ENCODE results near the gene OR9Q2.

OR9Q2 gene

DNA sequence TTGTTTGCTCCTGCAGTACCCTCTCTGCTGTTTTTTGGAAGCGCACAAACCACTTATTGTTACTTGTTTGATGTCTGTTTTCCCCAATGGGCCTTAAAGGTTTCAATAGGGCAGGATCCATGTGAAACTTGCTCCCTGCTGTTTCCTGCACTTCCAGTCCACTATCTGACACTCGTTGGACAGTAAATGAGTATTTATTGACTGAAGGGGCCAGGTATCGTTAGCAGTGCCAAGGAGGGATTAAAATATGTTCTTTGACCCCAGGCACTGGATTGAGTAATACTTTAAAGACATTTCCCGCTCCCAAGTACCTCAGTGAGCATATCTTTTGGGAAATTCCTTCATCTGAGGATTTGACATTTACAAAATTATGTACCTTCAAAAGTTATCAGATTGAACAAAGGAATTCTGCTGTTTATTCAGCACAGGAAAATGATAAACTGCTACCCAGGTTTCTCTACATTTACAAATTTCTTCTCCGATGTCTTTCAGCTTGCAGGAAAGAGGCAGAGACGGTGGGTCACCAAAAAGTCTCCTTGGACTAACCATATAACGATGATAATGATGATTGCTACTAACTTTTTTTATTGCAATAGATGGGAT, 23.3 kb upstream of the OR9Q2 start:
- Histone ChIP-seq H4K5ac (ENCODE audit: low read length) (no peak overlapping the region), H2AK5ac (ENCODE audit: low read length) (no peak overlapping the region), H2BK5ac (ENCODE audit: low read length) (no peak overlapping the region), H3K9ac (ENCODE audit: low read length) (no peak overlapping the region), H3K56ac (ENCODE audit: low read length) (no peak overlapping the region), H3K27me3 (ENCODE audit: insufficient read depth, low read length, poor library complexity) (no peaks in the 10 kb centered on the region), H2BK120ac (ENCODE audit: low read depth, low read length) (no peak overlapping the region), H3K18ac (ENCODE audit: low read length) (no peak overlapping the region), H3K4me1 (ENCODE audit: control insufficient read depth, low read depth, low read length) (no peaks in the 10 kb centered on the region), H3K79me1 (ENCODE audit: low read length) (no peaks in the 10 kb centered on the region), H3K79me2 (ENCODE audit: control insufficient read depth, insufficient read depth, low read length) (no peaks in the 10 kb centered on the region), H3K4me2 (ENCODE audit: low read length) (no peak overlapping the region), H3K36me3 (ENCODE audit: control insufficient read depth, insufficient read depth, low read length) (no peaks in the 10 kb centered on the region), H3K4ac (ENCODE audit: low read depth, low read length) (no peak overlapping the region), H4K8ac (ENCODE audit: low read depth, low read length) (no peak overlapping the region), H2BK15ac (replicated peaks; ENCODE audit: low read depth) (no peak overlapping the region), H3K23ac (ENCODE audit: low read length) (no peak overlapping the region), H3K4me3 (ENCODE audit: low read length) (no peak overlapping the region), H3K27ac (ENCODE audit: low read depth, low read length) (no peak overlapping the region)
- no CpG with 5 or more reads among the region's 7 CpGs for WGBS (ENCODE audit: extremely low coverage, insufficient coverage, low lambda C conversion rate)
- DNase-seq, result no peak

- Histone ChIP-seq H3K36me3 (ENCODE audit: control insufficient read depth, insufficient read depth, low read length) (no peaks in the 10 kb centered on the region), H3K79me1 (ENCODE audit: low read length) (no peaks in the 10 kb centered on the region), H3K27me3 (ENCODE audit: insufficient read depth, low read length, poor library complexity) (no peaks in the 10 kb centered on the region), H3K4ac (ENCODE audit: low read depth, low read length) (no peak overlapping the region), H2BK15ac (replicated peaks; ENCODE audit: low read depth) (no peak overlapping the region), H3K23ac (ENCODE audit: low read length) (no peak overlapping the region), H3K27ac (ENCODE audit: low read depth, low read length) (no peak overlapping the region), H4K5ac (ENCODE audit: low read length) (no peak overlapping the region), H3K4me3 (ENCODE audit: low read length) (no peak overlapping the region), H3K56ac (ENCODE audit: low read length) (no peak overlapping the region), H2BK120ac (ENCODE audit: low read depth, low read length) (no peak overlapping the region), H4K8ac (ENCODE audit: low read depth, low read length) (no peak overlapping the region), H3K4me1 (ENCODE audit: control insufficient read depth, low read depth, low read length) (no peaks in the 10 kb centered on the region), H2AK5ac (ENCODE audit: low read length) (no peak overlapping the region), H3K79me2 (ENCODE audit: control insufficient read depth, insufficient read depth, low read length) (no peaks in the 10 kb centered on the region), H3K4me2 (ENCODE audit: low read length) (no peak overlapping the region), H2BK5ac (ENCODE audit: low read length) (no peak overlapping the region), H3K9ac (ENCODE audit: low read length) (no peak overlapping the region), H3K18ac (ENCODE audit: low read length) (no peak overlapping the region)
- no peak for DNase-seq
- WGBS (ENCODE audit: extremely low coverage, insufficient coverage, low lambda C conversion rate), result no CpG with 5 or more reads among the region's 5 CpGs
Observed at GRCh38 chr11:58177409-58178054, 11.3 kb upstream of the OR9Q2 start.

GRCh38 chr11:58178444-58178843, 10.4 kb upstream of the OR9Q2 start:
- Histone ChIP-seq H2BK15ac (replicated peaks; ENCODE audit: low read depth) (no peak overlapping the region), H3K18ac (ENCODE audit: low read length) (no peak overlapping the region), H3K79me1 (ENCODE audit: low read length) (no peaks in the 10 kb centered on the region), H3K27ac (ENCODE audit: low read depth, low read length) (no peak overlapping the region), H3K4me3 (ENCODE audit: low read length) (no peak overlapping the region), H3K23ac (ENCODE audit: low read length) (no peak overlapping the region), H3K4ac (ENCODE audit: low read depth, low read length) (no peak overlapping the region), H3K9ac (ENCODE audit: low read length) (no peak overlapping the region), H3K36me3 (ENCODE audit: control insufficient read depth, insufficient read depth, low read length) (no peaks in the 10 kb centered on the region), H2BK120ac (ENCODE audit: low read depth, low read length) (no peak overlapping the region), H3K4me2 (ENCODE audit: low read length) (no peak overlapping the region), H2BK5ac (ENCODE audit: low read length) (no peak overlapping the region), H3K27me3 (ENCODE audit: insufficient read depth, low read length, poor library complexity) (no peaks in the 10 kb centered on the region), H4K8ac (ENCODE audit: low read depth, low read length) (no peak overlapping the region), H3K56ac (ENCODE audit: low read length) (no peak overlapping the region), H2AK5ac (ENCODE audit: low read length) (no peak overlapping the region), H4K5ac (ENCODE audit: low read length) (no peak overlapping the region), H3K4me1 (ENCODE audit: control insufficient read depth, low read depth, low read length) (no peaks in the 10 kb centered on the region), H3K79me2 (ENCODE audit: control insufficient read depth, insufficient read depth, low read length) (no peaks in the 10 kb centered on the region)
- WGBS (ENCODE audit: extremely low coverage, insufficient coverage, low lambda C conversion rate), result no CpG with 5 or more reads among the region's 6 CpGs
- DNase-seq, result no peak

DNA sequence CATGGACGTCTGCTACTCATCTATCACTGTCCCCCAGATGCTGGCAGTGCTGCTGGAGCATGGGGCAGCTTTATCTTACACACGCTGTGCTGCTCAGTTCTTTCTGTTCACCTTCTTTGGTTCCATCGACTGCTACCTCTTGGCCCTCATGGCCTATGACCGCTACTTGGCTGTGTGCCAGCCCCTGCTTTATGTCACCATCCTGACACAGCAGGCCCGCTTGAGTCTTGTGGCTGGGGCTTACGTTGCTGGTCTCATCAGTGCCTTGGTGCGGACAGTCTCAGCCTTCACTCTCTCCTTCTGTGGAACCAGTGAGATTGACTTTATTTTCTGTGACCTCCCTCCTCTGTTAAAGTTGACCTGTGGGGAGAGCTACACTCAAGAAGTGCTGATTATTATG, 9.2 kb upstream of the OR9Q2 start:
- no peak overlapping the region for H4K8ac ChIP-seq (ENCODE audit: low read depth, low read length)
- no peak overlapping the region for H3K27ac ChIP-seq (ENCODE audit: low read depth, low read length)
- no peak overlapping the region for H3K9ac ChIP-seq (ENCODE audit: low read length)
- H2AK5ac ChIP-seq (ENCODE audit: low read length), result no peak overlapping the region
- no peaks in the 10 kb centered on the region for H3K36me3 ChIP-seq (ENCODE audit: control insufficient read depth, insufficient read depth, low read length)
- H3K79me2 ChIP-seq (ENCODE audit: control insufficient read depth, insufficient read depth, low read length), result no peaks in the 10 kb centered on the region
- no peaks in the 10 kb centered on the region for H3K4me1 ChIP-seq (ENCODE audit: control insufficient read depth, low read depth, low read length)
- H3K4me3 ChIP-seq (ENCODE audit: low read length), result no peak overlapping the region
- no peak overlapping the region for H3K23ac ChIP-seq (ENCODE audit: low read length)
- H2BK5ac ChIP-seq (ENCODE audit: low read length), result no peak overlapping the region
- no peak overlapping the region for H3K4ac ChIP-seq (ENCODE audit: low read depth, low read length)
- no peak overlapping the region for H2BK15ac ChIP-seq (replicated peaks; ENCODE audit: low read depth)
- no peak overlapping the region for H4K5ac ChIP-seq (ENCODE audit: low read length)
- WGBS (ENCODE audit: extremely low coverage, insufficient coverage, low lambda C conversion rate), result no CpG with 5 or more reads among the region's 7 CpGs
- no peak overlapping the region for H3K4me2 ChIP-seq (ENCODE audit: low read length)
- H3K27me3 ChIP-seq (ENCODE audit: insufficient read depth, low read length, poor library complexity), result no peaks in the 10 kb centered on the region
- DNase-seq, result no peak
- H3K56ac ChIP-seq (ENCODE audit: low read length), result no peak overlapping the region
- no peak overlapping the region for H2BK120ac ChIP-seq (ENCODE audit: low read depth, low read length)
- H3K79me1 ChIP-seq (ENCODE audit: low read length), result no peaks in the 10 kb centered on the region
- H3K18ac ChIP-seq (ENCODE audit: low read length), result no peak overlapping the region

DNA sequence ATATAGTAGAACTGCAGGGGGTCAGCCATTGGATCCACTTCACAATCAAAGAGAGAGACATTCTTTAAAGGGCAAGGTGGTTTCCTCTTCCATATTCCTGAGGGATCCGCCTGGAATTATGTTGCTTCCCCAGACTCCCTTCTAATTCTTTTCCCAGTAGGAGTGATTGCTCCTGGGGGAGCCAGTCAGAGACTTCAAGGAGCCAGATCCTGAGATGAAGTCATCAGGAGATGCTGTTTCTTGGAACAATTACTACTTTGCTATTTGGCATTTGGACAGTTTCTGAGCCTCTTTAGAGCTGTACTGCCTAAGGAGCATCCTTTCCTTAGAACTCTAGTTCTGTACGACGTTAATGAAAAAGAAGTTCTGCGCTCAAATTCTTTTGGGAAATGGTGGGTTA, 1.9 kb upstream of the OR9Q2 start:
- no peak overlapping the region for H4K5ac ChIP-seq (ENCODE audit: low read length)
- no peaks in the 10 kb centered on the region for H3K79me2 ChIP-seq (ENCODE audit: control insufficient read depth, insufficient read depth, low read length)
- no peak overlapping the region for H3K27ac ChIP-seq (ENCODE audit: low read depth, low read length)
- H2BK5ac ChIP-seq (ENCODE audit: low read length), result no peak overlapping the region
- no peak overlapping the region for H2AK5ac ChIP-seq (ENCODE audit: low read length)
- H4K8ac ChIP-seq (ENCODE audit: low read depth, low read length), result no peak overlapping the region
- H2BK15ac ChIP-seq (replicated peaks; ENCODE audit: low read depth), result no peak overlapping the region
- no peak overlapping the region for H3K23ac ChIP-seq (ENCODE audit: low read length)
- no peaks in the 10 kb centered on the region for H3K4me1 ChIP-seq (ENCODE audit: control insufficient read depth, low read depth, low read length)
- no peak overlapping the region for H3K9ac ChIP-seq (ENCODE audit: low read length)
- no peak overlapping the region for H3K18ac ChIP-seq (ENCODE audit: low read length)
- no peak overlapping the region for H3K4ac ChIP-seq (ENCODE audit: low read depth, low read length)
- DNase-seq, result no peak
- no CpG with 5 or more reads among the region's 4 CpGs for WGBS (ENCODE audit: extremely low coverage, insufficient coverage, low lambda C conversion rate)
- H2BK120ac ChIP-seq (ENCODE audit: low read depth, low read length), result no peak overlapping the region
- H3K56ac ChIP-seq (ENCODE audit: low read length), result no peak overlapping the region
- no peaks in the 10 kb centered on the region for H3K79me1 ChIP-seq (ENCODE audit: low read length)
- no peaks in the 10 kb centered on the region for H3K36me3 ChIP-seq (ENCODE audit: control insufficient read depth, insufficient read depth, low read length)
- no peaks in the 10 kb centered on the region for H3K27me3 ChIP-seq (ENCODE audit: insufficient read depth, low read length, poor library complexity)
- no peak overlapping the region for H3K4me3 ChIP-seq (ENCODE audit: low read length)
- no peak overlapping the region for H3K4me2 ChIP-seq (ENCODE audit: low read length)

DNA sequence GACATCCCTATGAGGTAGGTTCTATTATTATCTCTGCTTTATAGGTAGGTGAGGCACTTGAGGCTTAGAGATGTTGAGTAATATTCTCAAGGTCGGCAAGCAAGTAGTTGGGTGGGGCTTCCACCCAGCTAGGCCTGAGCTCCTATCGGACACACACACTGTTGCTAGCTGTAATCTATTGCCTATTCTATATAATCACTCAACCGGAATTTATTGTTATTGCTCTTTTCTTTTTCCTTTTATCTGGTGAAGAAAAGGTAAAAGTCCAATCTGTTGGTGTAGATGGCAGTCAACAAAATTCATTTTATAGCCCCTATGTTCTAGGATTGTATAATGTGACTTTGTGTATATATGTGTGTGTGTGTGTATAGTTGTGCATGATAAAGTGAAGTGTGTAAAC, 3.4 kb downstream of the OR9Q2 start:
- Histone ChIP-seq H3K79me2 (ENCODE audit: control insufficient read depth, insufficient read depth, low read length) (no peaks in the 10 kb centered on the region), H3K56ac (ENCODE audit: low read length) (no peak overlapping the region), H2AK5ac (ENCODE audit: low read length) (no peak overlapping the region), H3K27me3 (ENCODE audit: insufficient read depth, low read length, poor library complexity) (no peaks in the 10 kb centered on the region), H3K4me1 (ENCODE audit: control insufficient read depth, low read depth, low read length) (no peaks in the 10 kb centered on the region), H3K18ac (ENCODE audit: low read length) (no peak overlapping the region), H2BK15ac (replicated peaks; ENCODE audit: low read depth) (no peak overlapping the region), H3K36me3 (ENCODE audit: control insufficient read depth, insufficient read depth, low read length) (no peaks in the 10 kb centered on the region), H4K8ac (ENCODE audit: low read depth, low read length) (no peak overlapping the region), H2BK120ac (ENCODE audit: low read depth, low read length) (no peak overlapping the region), H3K4me2 (ENCODE audit: low read length) (no peak overlapping the region), H3K23ac (ENCODE audit: low read length) (no peak overlapping the region), H2BK5ac (ENCODE audit: low read length) (no peak overlapping the region), H3K9ac (ENCODE audit: low read length) (no peak overlapping the region), H3K4me3 (ENCODE audit: low read length) (no peak overlapping the region), H3K79me1 (ENCODE audit: low read length) (no peaks in the 10 kb centered on the region), H4K5ac (ENCODE audit: low read length) (no peak overlapping the region), H3K27ac (ENCODE audit: low read depth, low read length) (no peak overlapping the region), H3K4ac (ENCODE audit: low read depth, low read length) (no peak overlapping the region)
- DNase-seq, result no peak
- no CpG with 5 or more reads among the region's 3 CpGs for WGBS (ENCODE audit: extremely low coverage, insufficient coverage, low lambda C conversion rate)

Measured in mesendoderm (in vitro differentiated cells).